Measurements from ENCODE around the gene RSF1.

- TF ChIP-seq CTCF (IDR thresholded peaks at IDR 0.05): no peak
- no peak for TF ChIP-seq POLR2A (IDR thresholded peaks at IDR 0.05)
Measured at GRCh38 chr11:77672264-77672663, 148.3 kb downstream of the RSF1 start.
